Measurements from ENCODE around the gene TTC31.

- no peak for TF ChIP-seq CTCF (IDR thresholded peaks at IDR 0.05)
- no peak for TF ChIP-seq EZH2 (IDR thresholded peaks at IDR 0.05; ENCODE audit: borderline replicate concordance, insufficient read depth, low read depth, low read length, poor library complexity, severe bottlenecking)
These were observed 24.5 kb upstream of the TTC31 start, which contains the start of gene WBP1 for GRCh38 chr2:74458132-74458937.
